Kidney epithelial cell (primary cell): Measurements from ENCODE around the gene SHISA7. TPM values are rescaled to one million over a fixed set of nuclear protein-coding genes. Genes with fewer than 3 reads are reported as not detected.
A peak's percentile ranks its signal among the peaks of the same experiment; 100 is the strongest.

Experiments
- DNase-seq: peaks from one replicate; pipeline ENCODE4 v3.0.0-alpha.2; 2010; ENCODE audit warnings: low read depth
- H3K27me3 ChIP-seq: 2 replicates; pipeline ENCODE4 v1.6.0; 2011; ENCODE audit warnings: low read length; ENCODE audit not compliant: control insufficient read depth, insufficient read depth
- H3K36me3 ChIP-seq: 2 replicates; pipeline ENCODE4 v1.5.1; 2011; ENCODE audit warnings: low read length; ENCODE audit not compliant: control insufficient read depth, insufficient read depth
- H3K4me3 ChIP-seq: 2 replicates; pipeline ENCODE4 v1.5.1; 2011; ENCODE audit warnings: low read depth, mild to moderate bottlenecking, control low read depth, low read length
- CTCF ChIP-seq: IDR thresholded peaks from 2 replicates; pipeline ENCODE4 v1.5.1; 2011; ENCODE audit warnings: mild to moderate bottlenecking, moderate library complexity, low read length, control low read depth, inconsistent platforms; ENCODE audit not compliant: insufficient read depth, poor library complexity, severe bottlenecking
- total RNA-seq: library from RNA; depleted of rRNA; stranded (reverse); fragments of >200 nt; gene quantifications from 2 replicates; pipeline ENCODE4 v1.2.3, GENCODE V29; 2015

SHISA7 gene
- total RNA-seq, 1 donor from 2014 or later = not detected

GRCh38 chr19:55468054-55468393 is 24.9 kb upstream of the SHISA7 start:
- no peak for TF ChIP-seq CTCF
- Histone ChIP-seq H3K27me3 (peaks cover 8% of the 10 kb centered on the region), H3K36me3 (no peaks in the 10 kb centered on the region), H3K4me3 (no peak overlapping the region)
- no peak for DNase-seq

- Histone ChIP-seq H3K36me3 (no peaks in the 10 kb centered on the region), H3K4me3 (no peak overlapping the region), H3K27me3 (peaks cover 8% of the 10 kb centered on the region)
- peak; percentile 69 for TF ChIP-seq CTCF
- DNase-seq = no peak
Measured at GRCh38 chr19:55467236-55468053, 24.3 kb upstream of the SHISA7 start.

GRCh38 chr19:55466241-55466614 is 23.1 kb upstream of the SHISA7 start:
- DNase-seq = no peak
- TF ChIP-seq CTCF = no peak
- no peak overlapping the region for H3K4me3 ChIP-seq
- no peaks in the 10 kb centered on the region for H3K36me3 ChIP-seq
- H3K27me3 ChIP-seq = peaks cover 8% of the 10 kb centered on the region

GRCh38 chr19:55465460-55466240 is 22.6 kb upstream of the SHISA7 start:
- Histone ChIP-seq H3K36me3 (no peaks in the 10 kb centered on the region), H3K27me3 (peaks cover 8% of the 10 kb centered on the region), H3K4me3 (no peak overlapping the region)
- DNase-seq = no peak
- no peak for TF ChIP-seq CTCF

GRCh38 chr19:55464662-55465054 is 21.6 kb upstream of the SHISA7 start, which contains the start of gene C19orf85:
C19orf85 (minus strand) TSS chr19:55464751; CDS start chr19:55464554, 197 bp downstream.
- no peak for DNase-seq
- TF ChIP-seq CTCF = no peak
- Histone ChIP-seq H3K4me3 (no peak within 1 kb of the TSS), H3K27me3 (peaks cover 8% of the 10 kb centered on the region), H3K36me3 (no peaks in the 10 kb centered on the region)
